ENCODE results near the gene HOXA4. TPM values are rescaled to one million over a fixed set of nuclear protein-coding genes. Genes with fewer than 3 reads are reported as not detected.

Gene HOXA4

DNA sequence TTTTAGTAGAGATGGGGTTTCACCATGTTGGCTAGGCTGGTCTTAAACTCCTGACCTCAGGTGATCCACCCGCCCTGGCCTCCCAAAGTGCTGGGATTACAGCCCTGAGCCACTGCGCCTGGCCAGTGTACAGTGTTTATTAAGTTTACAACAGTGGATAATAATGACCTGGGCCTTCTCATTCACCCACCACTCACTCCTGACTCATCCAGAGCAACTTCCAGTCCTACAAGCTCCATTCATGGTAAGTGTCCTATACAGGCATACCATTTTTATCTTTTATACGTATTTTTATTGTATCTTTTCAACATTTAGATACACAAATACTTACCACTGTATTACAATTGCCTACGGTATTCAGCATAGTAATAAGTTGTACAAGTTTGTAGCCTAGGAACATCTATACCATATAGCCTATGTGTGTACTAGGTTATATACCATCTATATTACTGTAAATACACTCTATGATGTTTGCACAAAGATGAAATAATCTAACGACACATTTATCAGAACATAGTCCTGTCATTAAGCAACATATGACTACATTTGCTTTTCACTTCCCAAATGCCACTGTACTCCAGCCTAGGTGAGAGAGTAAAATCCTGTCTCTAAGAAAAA is 51.8 kb downstream of the HOXA4 start:
- no peak overlapping the region for H3K4me3 ChIP-seq (replicated peaks; ENCODE audit: insufficient read depth, low read length)

More for the DNA sequence above, 51.8 kb downstream of the HOXA4 start:
- TF ChIP-seq POLR2AphosphoS5 (IDR thresholded peaks at IDR 0.05; ENCODE audit: low read depth) (no peak), GABPA (IDR thresholded peaks at IDR 0.05; ENCODE audit: low read depth) (no peak), SPI1 (IDR thresholded peaks at IDR 0.05; ENCODE audit: borderline replicate concordance, low read depth) (no peak)
- TF ChIP-seq, protein P1, sequence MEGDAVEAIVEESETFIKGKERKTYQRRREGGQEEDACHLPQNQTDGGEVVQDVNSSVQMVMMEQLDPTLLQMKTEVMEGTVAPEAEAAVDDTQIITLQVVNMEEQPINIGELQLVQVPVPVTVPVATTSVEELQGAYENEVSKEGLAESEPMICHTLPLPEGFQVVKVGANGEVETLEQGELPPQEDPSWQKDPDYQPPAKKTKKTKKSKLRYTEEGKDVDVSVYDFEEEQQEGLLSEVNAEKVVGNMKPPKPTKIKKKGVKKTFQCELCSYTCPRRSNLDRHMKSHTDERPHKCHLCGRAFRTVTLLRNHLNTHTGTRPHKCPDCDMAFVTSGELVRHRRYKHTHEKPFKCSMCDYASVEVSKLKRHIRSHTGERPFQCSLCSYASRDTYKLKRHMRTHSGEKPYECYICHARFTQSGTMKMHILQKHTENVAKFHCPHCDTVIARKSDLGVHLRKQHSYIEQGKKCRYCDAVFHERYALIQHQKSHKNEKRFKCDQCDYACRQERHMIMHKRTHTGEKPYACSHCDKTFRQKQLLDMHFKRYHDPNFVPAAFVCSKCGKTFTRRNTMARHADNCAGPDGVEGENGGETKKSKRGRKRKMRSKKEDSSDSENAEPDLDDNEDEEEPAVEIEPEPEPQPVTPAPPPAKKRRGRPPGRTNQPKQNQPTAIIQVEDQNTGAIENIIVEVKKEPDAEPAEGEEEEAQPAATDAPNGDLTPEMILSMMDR (IDR thresholded peaks at IDR 0.05; ENCODE audit: insufficient read depth, low read length): no peak
- TF ChIP-seq, protein P2, sequence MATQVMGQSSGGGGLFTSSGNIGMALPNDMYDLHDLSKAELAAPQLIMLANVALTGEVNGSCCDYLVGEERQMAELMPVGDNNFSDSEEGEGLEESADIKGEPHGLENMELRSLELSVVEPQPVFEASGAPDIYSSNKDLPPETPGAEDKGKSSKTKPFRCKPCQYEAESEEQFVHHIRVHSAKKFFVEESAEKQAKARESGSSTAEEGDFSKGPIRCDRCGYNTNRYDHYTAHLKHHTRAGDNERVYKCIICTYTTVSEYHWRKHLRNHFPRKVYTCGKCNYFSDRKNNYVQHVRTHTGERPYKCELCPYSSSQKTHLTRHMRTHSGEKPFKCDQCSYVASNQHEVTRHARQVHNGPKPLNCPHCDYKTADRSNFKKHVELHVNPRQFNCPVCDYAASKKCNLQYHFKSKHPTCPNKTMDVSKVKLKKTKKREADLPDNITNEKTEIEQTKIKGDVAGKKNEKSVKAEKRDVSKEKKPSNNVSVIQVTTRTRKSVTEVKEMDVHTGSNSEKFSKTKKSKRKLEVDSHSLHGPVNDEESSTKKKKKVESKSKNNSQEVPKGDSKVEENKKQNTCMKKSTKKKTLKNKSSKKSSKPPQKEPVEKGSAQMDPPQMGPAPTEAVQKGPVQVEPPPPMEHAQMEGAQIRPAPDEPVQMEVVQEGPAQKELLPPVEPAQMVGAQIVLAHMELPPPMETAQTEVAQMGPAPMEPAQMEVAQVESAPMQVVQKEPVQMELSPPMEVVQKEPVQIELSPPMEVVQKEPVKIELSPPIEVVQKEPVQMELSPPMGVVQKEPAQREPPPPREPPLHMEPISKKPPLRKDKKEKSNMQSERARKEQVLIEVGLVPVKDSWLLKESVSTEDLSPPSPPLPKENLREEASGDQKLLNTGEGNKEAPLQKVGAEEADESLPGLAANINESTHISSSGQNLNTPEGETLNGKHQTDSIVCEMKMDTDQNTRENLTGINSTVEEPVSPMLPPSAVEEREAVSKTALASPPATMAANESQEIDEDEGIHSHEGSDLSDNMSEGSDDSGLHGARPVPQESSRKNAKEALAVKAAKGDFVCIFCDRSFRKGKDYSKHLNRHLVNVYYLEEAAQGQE (IDR thresholded peaks at IDR 0.05; ENCODE audit: insufficient replicate concordance, low read depth): no peak
- Histone ChIP-seq H3K27ac (replicated peaks) (no peak overlapping the region), H3K27me3 (ENCODE audit: insufficient read depth, poor library complexity, severe bottlenecking) (no peaks in the 10 kb centered on the region)
- DNase-seq (ENCODE audit: low read depth in 1 of 2, low spot score in 1 of 2): no peak

Small RNAs within 50 kb of the gene (microRNA-seq; reads per million reads assigned to microRNA genes)
- gene MIR196B: not detected

Data from HL-60 (cell line).